PC-9 (cell line): Measurements from ENCODE around the gene NACC2. TPM values are rescaled to one million over a fixed set of nuclear protein-coding genes. Genes with fewer than 3 reads are reported as not detected.

ENCODE experiments used
- BruUV-seq: library from RNA; stranded (reverse); fragments of 400-500 nt; replicated peaks from 2 replicates; lab custom pipeline; 2021; lab: Mats Ljungman, UMichigan
- CTCF ChIA-PET: fragments of 300-600 bp; sonication (Branson Sonifier 250); formaldehyde crosslinking; loops from one replicate; lab custom pipeline; 2022; ENCODE audit warnings: antibody characterized with exemption; lab: Charles Lee
- POLR2A ChIA-PET: fragments of 300-600 bp; sonication (Branson Sonifier 250); formaldehyde crosslinking; loops from one replicate; lab custom pipeline; 2022; ENCODE audit warnings: antibody characterized with exemption; ENCODE audit not compliant: unreplicated experiment; lab: Charles Lee
- DNase-seq, 2 experiments: peaks; one replicate each; pipeline versions ENCODE4 v3.0.0 to v3.0.0-alpha.2; 2015 to 2022; ENCODE audit warnings: mixed read lengths in 1 of 2
- H2AFZ ChIP-seq: fragments of 200-600 bp; sonication (generic); 2 replicates; pipeline ENCODE4 v1.8.1; 2017; ENCODE audit warnings: antibody characterized with exemption
- H3F3A ChIP-seq: fragments of 200-600 bp; sonication (generic); 2 replicates; pipeline ENCODE4 v1.8.1; 2017; ENCODE audit warnings: antibody characterized with exemption, mild to moderate bottlenecking, low read depth; ENCODE audit not compliant: insufficient read depth
- H3K27ac ChIP-seq: fragments of 200-600 bp; sonication (generic); 2 replicates; pipeline ENCODE4 v1.6.1; 2016; ENCODE audit warnings: mixed run types
- H3K27me3 ChIP-seq: fragments of 200-600 bp; sonication (generic); 2 replicates; pipeline ENCODE4 v1.6.1; 2016; ENCODE audit warnings: low read depth, mixed run types; ENCODE audit not compliant: insufficient read depth
- H3K36me3 ChIP-seq: fragments of 200-600 bp; sonication (generic); 2 replicates; pipeline ENCODE4 v1.6.1; 2016; ENCODE audit warnings: low read depth, mixed run types
- H3K4me1 ChIP-seq: fragments of 200-600 bp; sonication (generic); replicated peaks from 2 replicates; pipeline ENCODE4 v1.6.1; 2016; ENCODE audit warnings: mixed run types; ENCODE audit not compliant: insufficient read depth
- H3K4me2 ChIP-seq: fragments of 200-600 bp; sonication (generic); 2 replicates; pipeline ENCODE4 v1.6.1; 2017; ENCODE audit warnings: mixed run types
- H3K4me3 ChIP-seq: fragments of 200-600 bp; sonication (generic); 2 replicates; pipeline ENCODE4 v1.6.1; 2016; ENCODE audit warnings: mixed run types
- H3K79me2 ChIP-seq: fragments of 200-600 bp; sonication (generic); 2 replicates; pipeline ENCODE4 v1.6.1; 2017; ENCODE audit warnings: low read depth, mixed run types
- H3K9me2 ChIP-seq: fragments of 200-600 bp; sonication (generic); 2 replicates; pipeline ENCODE4 v1.8.1; 2017; ENCODE audit warnings: mild to moderate bottlenecking; ENCODE audit not compliant: insufficient read depth
- H3K9me3 ChIP-seq: fragments of 200-600 bp; sonication (generic); 2 replicates; pipeline ENCODE4 v1.8.1; 2016; ENCODE audit warnings: low read depth; ENCODE audit not compliant: insufficient read depth
- H4K20me1 ChIP-seq: fragments of 200-600 bp; sonication (generic); 2 replicates; pipeline ENCODE4 v1.8.1; 2017; ENCODE audit not compliant: insufficient read depth
- CTCF ChIP-seq: fragments of 200-600 bp; sonication (generic); conservative IDR thresholded peaks from 2 replicates; pipeline ENCODE4 v1.6.1; 2017; ENCODE audit warnings: mixed run types, antibody characterized with exemption, mild to moderate bottlenecking, moderate library complexity
- EZH2 ChIP-seq: fragments of 200-600 bp; sonication (generic); IDR thresholded peaks from 2 replicates; pipeline ENCODE4 v1.8.0; 2017; ENCODE audit warnings: antibody characterized with exemption, low read depth
- intact Hi-C: fragments of 100-400 bp; cut with micrococcal nuclease; formaldehyde crosslinking; loops from one replicate; pipeline ENCODE4 v1.10.0; 2022; ENCODE audit not compliant: unreplicated experiment
- total RNA-seq: library from RNA; stranded (reverse); gene quantifications from 2 replicates; pipeline ENCODE4 v1.2.3, GENCODE V29; 2021

Gene NACC2
- total RNA-seq, 1 experiment from 2014 or later: 22.4 TPM

DNA sequence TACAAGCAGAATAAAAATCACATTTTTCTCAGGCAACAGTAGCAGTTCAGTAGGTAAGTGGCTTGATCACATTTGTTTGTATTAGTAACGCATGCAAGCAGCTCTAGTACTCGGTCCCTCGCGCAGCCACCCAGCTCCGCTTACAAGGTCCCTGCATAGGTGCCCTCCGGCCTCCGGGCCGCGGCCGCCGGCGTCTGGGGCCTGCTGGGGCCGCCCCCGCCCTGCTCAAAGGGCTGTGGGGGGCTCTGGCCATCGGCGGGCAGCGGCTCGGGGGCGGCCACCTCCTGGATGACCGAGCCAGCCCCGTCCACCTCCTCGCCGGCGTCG, 83.8 kb downstream of the NACC2 start:
- Histone ChIP-seq H2AFZ (no peak overlapping the region), H3F3A (no peaks in the 10 kb centered on the region), H3K4me3 (no peak overlapping the region), H3K79me2 (no peaks in the 10 kb centered on the region), H3K4me1 (no peaks in the 10 kb centered on the region), H3K9me3 (no peaks in the 10 kb centered on the region), H4K20me1 (peaks cover 18% of the 10 kb centered on the region), H3K4me2 (no peak overlapping the region), H3K36me3 (no peaks in the 10 kb centered on the region), H3K9me2 (no peaks in the 10 kb centered on the region), H3K27me3 (no peaks in the 10 kb centered on the region), H3K27ac (no peak overlapping the region)
- CTCF ChIA-PET: no interaction called here
- no peak for DNase-seq
- intact Hi-C loops: no loop called here
- POLR2A ChIA-PET: no interaction called here
- no peak for TF ChIP-seq CTCF
- TF ChIP-seq EZH2: no peak
- BruUV-seq: no TSS peak

DNA sequence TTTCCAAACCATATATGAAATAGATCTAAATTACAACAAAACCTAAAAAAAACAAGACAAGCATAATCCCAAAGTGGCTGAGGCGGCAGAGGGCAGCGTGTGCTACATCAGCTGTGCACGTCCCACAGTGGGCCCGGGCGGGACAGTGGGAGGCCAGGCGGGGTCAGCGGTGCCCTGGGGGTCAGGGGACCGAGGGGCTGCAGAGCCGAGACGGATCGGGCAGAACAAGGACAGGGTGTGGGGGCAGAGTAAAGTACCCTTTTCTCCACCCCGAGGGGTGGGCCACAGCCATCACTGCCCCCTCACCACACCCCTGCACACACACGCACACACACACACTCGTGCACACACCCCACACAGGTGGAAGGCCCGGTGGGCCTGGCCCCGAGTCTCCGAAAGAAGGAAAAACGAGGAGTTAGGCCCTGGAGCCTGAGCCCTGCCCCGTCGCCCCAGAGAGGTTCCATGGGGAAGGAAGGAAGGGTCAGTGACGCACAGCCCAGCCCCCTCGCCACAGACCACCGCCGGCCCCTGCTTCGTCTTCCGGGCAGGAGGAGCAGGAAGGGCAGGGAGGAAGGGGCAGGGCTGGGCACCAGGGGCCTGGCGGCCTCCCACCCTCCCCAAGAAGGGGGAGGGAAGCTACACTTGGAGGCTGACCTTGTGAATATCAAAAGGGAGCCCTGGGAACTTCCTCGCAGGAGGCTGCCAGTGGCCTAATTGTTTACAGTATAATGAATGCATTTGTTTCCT, 84.3 kb downstream of the NACC2 start:
- CTCF ChIA-PET: no interaction called here
- H3K27me3 ChIP-seq: no peaks in the 10 kb centered on the region
- peaks cover 12% of the 10 kb centered on the region for H4K20me1 ChIP-seq
- BruUV-seq: no TSS peak
- H2AFZ ChIP-seq: no peak overlapping the region
- no peaks in the 10 kb centered on the region for H3K79me2 ChIP-seq
- POLR2A ChIA-PET: no interaction called here
- H3K27ac ChIP-seq: no peak overlapping the region
- H3K36me3 ChIP-seq: no peaks in the 10 kb centered on the region
- intact Hi-C loops: no loop called here
- no peaks in the 10 kb centered on the region for H3K4me1 ChIP-seq
- no peaks in the 10 kb centered on the region for H3F3A ChIP-seq
- TF ChIP-seq EZH2: no peak
- TF ChIP-seq CTCF: no peak
- H3K9me2 ChIP-seq: no peaks in the 10 kb centered on the region
- no peak for DNase-seq
- no peaks in the 10 kb centered on the region for H3K9me3 ChIP-seq
- H3K4me2 ChIP-seq: no peak overlapping the region
- H3K4me3 ChIP-seq: no peak overlapping the region

DNA sequence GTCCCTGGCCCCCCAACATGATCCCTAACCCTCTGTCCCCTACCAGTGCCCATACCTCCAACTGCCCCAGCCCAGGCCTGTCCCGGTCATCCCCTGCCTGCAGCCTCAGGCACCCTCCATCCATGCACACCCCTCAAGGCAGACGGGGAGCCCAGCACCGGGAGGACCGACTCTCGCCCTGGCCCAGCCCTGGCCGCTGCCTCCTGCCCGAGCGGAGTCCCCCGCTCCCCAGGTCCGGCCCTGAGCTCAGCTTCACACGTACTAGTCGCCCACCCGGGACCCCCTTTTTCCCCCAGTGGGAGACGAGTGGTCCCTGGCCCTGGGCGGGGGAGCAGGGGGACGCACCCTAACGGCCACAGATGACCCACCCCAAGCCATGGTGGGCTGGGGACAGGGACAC, 84.9 kb downstream of the NACC2 start:
- CTCF ChIA-PET: no interaction called here
- no peak for DNase-seq
- H3F3A ChIP-seq: no peaks in the 10 kb centered on the region
- H3K4me1 ChIP-seq: no peaks in the 10 kb centered on the region
- no peak overlapping the region for H3K4me2 ChIP-seq
- H3K9me3 ChIP-seq: no peaks in the 10 kb centered on the region
- H3K27ac ChIP-seq: no peak overlapping the region
- H3K9me2 ChIP-seq: no peaks in the 10 kb centered on the region
- intact Hi-C loops: no loop called here
- no TSS peak for BruUV-seq
- H3K36me3 ChIP-seq: no peaks in the 10 kb centered on the region
- H3K79me2 ChIP-seq: no peaks in the 10 kb centered on the region
- H3K4me3 ChIP-seq: no peak overlapping the region
- H4K20me1 ChIP-seq: peaks cover 8% of the 10 kb centered on the region
- no peak for TF ChIP-seq CTCF
- no peak for TF ChIP-seq EZH2
- POLR2A ChIA-PET: no interaction called here
- no peak overlapping the region for H2AFZ ChIP-seq
- no peaks in the 10 kb centered on the region for H3K27me3 ChIP-seq
